GM23248 (cell line): Measurements from ENCODE around the gene CHST5. TPM values are rescaled to one million over a fixed set of nuclear protein-coding genes. Genes with fewer than 3 reads are reported as not detected.
"Not testable (repeated sequence)": the region's sequence is repeated elsewhere in the genome, so short reads cannot be mapped to it uniquely, and the experiment has no call there.

Experiments used
- DNase-seq: peaks from one replicate; pipeline ENCODE4 v3.0.0-alpha.2; 2015
- H2AFZ ChIP-seq: fragments of 200-600 bp; sonication (generic); 2 replicates; pipeline ENCODE4 v1.6.1; 2016; ENCODE audit warnings: antibody characterized with exemption
- H3F3A ChIP-seq: fragments of 200-600 bp; sonication (generic); 2 replicates; pipeline ENCODE4 v1.6.1; 2016; ENCODE audit warnings: mild to moderate bottlenecking, antibody characterized with exemption, mixed run types; ENCODE audit not compliant: insufficient read depth
- H3K27ac ChIP-seq: fragments of 200-600 bp; sonication (generic); 2 replicates; pipeline ENCODE4 v1.5.1; 2016; ENCODE audit warnings: mild to moderate bottlenecking
- H3K27me3 ChIP-seq: fragments of 200-600 bp; sonication (generic); replicated peaks from 2 replicates; pipeline ENCODE4 v1.6.1; 2016; ENCODE audit warnings: mild to moderate bottlenecking; ENCODE audit not compliant: insufficient read depth
- H3K36me3 ChIP-seq: fragments of 200-600 bp; sonication (generic); 2 replicates; pipeline ENCODE4 v1.6.1; 2016; ENCODE audit warnings: low read depth, mild to moderate bottlenecking
- H3K4me1 ChIP-seq: fragments of 200-600 bp; sonication (generic); 2 replicates; pipeline ENCODE4 v1.6.1; 2016; ENCODE audit warnings: mild to moderate bottlenecking; ENCODE audit not compliant: insufficient read depth
- H3K4me2 ChIP-seq: fragments of 200-600 bp; sonication (generic); one replicate; pipeline ENCODE4 v1.6.1; 2016; ENCODE audit warnings: mild to moderate bottlenecking; ENCODE audit not compliant: unreplicated experiment
- H3K4me3 ChIP-seq: fragments of 200-600 bp; sonication (generic); 2 replicates; pipeline ENCODE4 v1.5.1; 2016; ENCODE audit warnings: mild to moderate bottlenecking
- H3K79me2 ChIP-seq: fragments of 200-600 bp; sonication (generic); 2 replicates; pipeline ENCODE4 v1.6.1; 2016; ENCODE audit warnings: mild to moderate bottlenecking; ENCODE audit not compliant: insufficient read depth
- H3K9ac ChIP-seq: fragments of 200-600 bp; sonication (generic); 2 replicates; pipeline ENCODE4 v1.6.1; 2016; ENCODE audit warnings: mild to moderate bottlenecking
- H3K9me2 ChIP-seq: fragments of 200-600 bp; sonication (generic); 2 replicates; pipeline ENCODE4 v1.6.1; 2016; ENCODE audit warnings: mixed run types, mild to moderate bottlenecking, moderate library complexity; ENCODE audit not compliant: insufficient read depth
- H3K9me3 ChIP-seq: fragments of 200-600 bp; sonication (generic); one replicate; pipeline ENCODE4 v1.6.1; 2017; ENCODE audit warnings: low read depth
- H4K20me1 ChIP-seq: fragments of 200-600 bp; sonication (generic); 2 replicates; pipeline ENCODE4 v1.6.0; 2016; ENCODE audit not compliant: insufficient read depth
- EZH2 ChIP-seq: fragments of 200-600 bp; sonication (generic); IDR thresholded peaks from 2 replicates; pipeline ENCODE4 v1.6.1; 2018; ENCODE audit warnings: antibody characterized with exemption, mild to moderate bottlenecking; ENCODE audit not compliant: insufficient read depth, poor library complexity, severe bottlenecking
- EZH2phosphoT487 ChIP-seq: fragments of 200-600 bp; sonication (generic); IDR thresholded peaks from 2 replicates; pipeline ENCODE4 v1.6.1; 2018; ENCODE audit warnings: antibody characterized with exemption, moderate library complexity, mild to moderate bottlenecking, low read depth; ENCODE audit not compliant: insufficient read depth
- WGBS, 2 experiments: methylation state at CpG; one replicate each; pipeline ENCODE4 v1.1.6; 2015 to 2017; ENCODE audit warnings: low lambda C conversion rate in 2 of 2, low coverage in 1 of 2; ENCODE audit errors: missing lambda C conversion rate in 2 of 2; 5-methylcytosine and 5-hydroxymethylcytosine counted together
- in situ Hi-C: fragments of 300-500 bp; cut with MboI; formaldehyde crosslinking; loops from 2 replicates; pipeline ENCODE4 v1.15.0; 2020
- polyA plus RNA-seq: library from polyadenylated mRNA; unstranded; fragments of >200 nt; fragmentation: Nextera tagmentation; extraction: Ambion mirVana; gene quantifications from 2 replicates; pipeline ENCODE4 v1.2.1, GENCODE V29; 2016
- total RNA-seq: library from RNA; depleted of rRNA; stranded (reverse); fragments of >200 nt; shearing (Covaris generic); gene quantifications from 2 replicates; pipeline ENCODE4 v1.2.3, GENCODE V29; 2014

Gene CHST5
- total and polyA plus RNA-seq, 2 experiments from 2014 or later, result not detected

DNA sequence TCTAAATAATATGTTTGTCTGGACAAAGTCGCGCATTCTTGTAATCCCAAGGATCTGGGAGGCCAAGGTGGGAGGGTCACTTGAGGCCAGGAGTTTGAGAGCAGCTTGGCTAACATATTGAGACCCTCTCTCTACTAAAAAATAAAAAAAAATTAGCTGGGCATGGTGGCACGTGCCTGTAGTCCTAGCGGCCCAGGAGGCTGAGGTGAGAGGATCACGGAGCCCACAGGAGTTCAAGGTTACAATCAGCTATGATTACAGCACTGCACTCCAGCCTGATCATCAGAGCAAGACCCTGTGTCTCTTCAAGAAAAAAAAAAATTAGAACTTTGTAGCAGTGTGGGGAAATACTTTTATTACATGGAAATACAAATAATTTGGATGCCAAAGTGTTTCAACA, 34.5 kb downstream of the CHST5 start:
- in situ Hi-C loops, result no loop called here
- Histone ChIP-seq H3K9me3 (no peaks in the 10 kb centered on the region), H2AFZ (no peak overlapping the region), H3K36me3 (no peaks in the 10 kb centered on the region), H3F3A (peaks cover 8% of the 10 kb centered on the region), H3K9me2 (no peaks in the 10 kb centered on the region; the same call in 1 of the 2 replicates), H3K27me3 (no peaks in the 10 kb centered on the region; the same call in 1 of the 2 replicates), H3K27ac (no peak overlapping the region), H3K79me2 (no peaks in the 10 kb centered on the region), H3K9ac (no peak overlapping the region), H3K4me2 (no peak overlapping the region), H3K4me3 (no peak overlapping the region), H3K4me1 (peaks cover 9% of the 10 kb centered on the region), H4K20me1 (no peaks in the 10 kb centered on the region)
- no peak for DNase-seq
- TF ChIP-seq EZH2, result no peak
- TF ChIP-seq EZH2phosphoT487, result no peak
- 72 to 79% methylated on average over 5 of the region's 5 CpGs for whole genome bisulfite sequencing, 2 experiments

DNA sequence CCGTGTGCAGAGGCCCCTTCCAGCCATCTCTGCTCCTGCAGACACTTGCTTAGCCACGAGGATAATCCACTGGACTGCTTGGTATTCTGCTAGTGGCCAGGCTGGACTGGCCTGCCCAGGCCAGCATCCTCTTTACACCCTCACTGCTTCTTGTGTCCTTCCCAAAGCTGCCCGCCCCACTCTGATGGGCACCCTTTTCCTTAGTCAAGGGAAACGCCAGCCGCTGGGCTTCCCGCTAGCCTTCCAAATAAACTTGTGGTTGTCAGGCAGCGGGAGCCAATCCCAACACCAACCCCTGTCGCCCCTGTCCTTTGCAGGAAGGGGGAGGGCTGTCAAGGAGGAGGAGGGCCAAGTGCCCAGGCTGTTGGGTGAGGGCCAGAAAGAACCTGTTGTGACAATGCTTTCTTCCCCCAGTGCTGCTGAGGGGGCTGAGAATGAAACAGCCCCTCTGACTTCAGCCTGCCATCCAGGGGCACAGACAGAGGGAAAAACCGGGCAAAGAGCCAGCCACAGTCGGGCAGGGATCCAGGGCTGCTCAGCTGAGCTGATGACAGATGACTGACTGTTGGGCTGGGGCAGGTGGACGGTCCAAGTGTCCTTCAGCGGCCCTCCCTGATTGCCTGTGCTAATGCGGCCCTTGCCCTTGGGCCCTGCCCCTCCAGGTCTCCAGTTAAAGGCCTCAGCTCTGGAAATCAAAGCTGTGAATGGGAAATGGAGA, 37.1 kb downstream of the CHST5 start:
- 68 to 76% methylated on average over 10 of the region's 13 CpGs for whole genome bisulfite sequencing, 2 experiments
- H3K9me2 ChIP-seq, H3K27ac ChIP-seq, H3K9ac ChIP-seq, H3K9me3 ChIP-seq, H3K27me3 ChIP-seq, H3K79me2 ChIP-seq, H3K4me3 ChIP-seq, H2AFZ ChIP-seq, H3K4me2 ChIP-seq, H3K36me3 ChIP-seq, H3K4me1 ChIP-seq, H4K20me1 ChIP-seq, H3F3A ChIP-seq, DNase-seq: not testable (repeated sequence)
- in situ Hi-C loops, result loop anchor here (25.0 kb wide), 2 partner anchors 264 to 1689 kb away; partner anchors contain the start of genes MON1B and SYCE1L

DNA sequence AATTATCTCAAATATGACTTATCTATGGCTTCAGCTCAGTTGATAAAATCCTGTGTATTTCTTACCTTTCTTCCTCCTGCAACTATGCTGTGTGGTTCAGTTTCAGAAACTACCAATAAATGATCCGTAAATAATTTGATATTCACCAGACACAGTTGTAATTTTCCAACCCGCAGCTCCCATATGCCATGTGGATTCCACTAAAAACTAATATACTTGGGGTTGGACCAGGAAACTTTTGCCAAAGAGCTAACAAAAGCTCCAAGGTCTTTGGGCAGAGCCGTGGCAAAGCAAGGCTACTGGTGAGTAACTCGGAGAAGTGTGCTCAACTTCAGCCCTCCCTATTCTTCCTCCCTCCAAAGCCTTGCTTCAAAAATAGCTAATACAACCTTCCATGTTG, 38.4 kb downstream of the CHST5 start:
- 3 to 8% methylated on average over 4 of the region's 4 CpGs for WGBS, 2 experiments
- in situ Hi-C loops, result loop anchor here (25.0 kb wide), 2 partner anchors 265 to 1690 kb away; partner anchors contain the start of genes MON1B and SYCE1L
- Histone ChIP-seq H3K27me3 (no peaks in the 10 kb centered on the region; the same call in 1 of the 2 replicates), H3K4me3 (no peak overlapping the region), H3K27ac (no peak overlapping the region), H3F3A (no peaks in the 10 kb centered on the region), H3K9me2 (no peaks in the 10 kb centered on the region), H3K9me3 (no peaks in the 10 kb centered on the region), H3K79me2 (no peaks in the 10 kb centered on the region), H3K36me3 (no peaks in the 10 kb centered on the region), H2AFZ (no peak overlapping the region), H3K4me1 (no peaks in the 10 kb centered on the region), H3K4me2 (no peak overlapping the region), H3K9ac (no peak overlapping the region), H4K20me1 (no peaks in the 10 kb centered on the region)
- DNase-seq, result peak; percentile 30
- TF ChIP-seq EZH2 (no peak), EZH2phosphoT487 (no peak)

DNA sequence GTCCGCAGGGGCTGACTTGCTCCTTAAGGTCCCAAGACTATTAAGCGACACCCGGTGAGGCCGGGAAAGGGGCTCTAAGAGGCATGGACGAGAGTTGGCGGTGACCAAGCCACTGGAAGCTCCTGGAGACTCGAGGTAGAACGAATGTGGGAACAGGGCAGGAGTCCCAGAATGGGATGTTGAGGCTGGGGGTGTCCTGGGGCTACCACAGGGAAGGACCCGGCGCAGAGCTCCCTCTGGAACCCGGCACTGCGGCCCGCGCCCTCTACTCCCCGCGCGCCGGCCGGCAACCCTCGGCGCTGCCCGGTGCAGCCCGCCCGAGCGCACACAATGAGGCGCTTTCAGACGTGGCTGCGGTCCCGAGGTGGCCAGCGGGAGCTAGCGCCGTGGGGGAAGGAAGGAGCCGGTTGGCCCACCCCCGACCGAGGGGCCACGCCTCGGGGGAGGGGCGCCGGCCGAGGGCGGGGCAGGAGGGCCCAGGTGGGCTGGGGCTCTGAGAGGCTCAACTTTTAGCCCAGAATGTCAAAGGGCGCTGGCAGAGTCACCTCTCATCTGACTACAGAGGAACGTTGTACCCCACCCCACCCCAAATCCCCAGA, 40.7 kb downstream of the CHST5 start, which contains the start of gene CHST6:
Gene CHST6, minus strand, starts transcription at position 366 of the 599 bp plus-strand sequence. CDS start 15,613 bp downstream, outside the sequence.
- Histone ChIP-seq H3K79me2 (no peaks in the 10 kb centered on the region), H3K27ac (no peak within 1 kb of the TSS), H3F3A (no peaks in the 10 kb centered on the region), H3K4me2 (peak within 1 kb of the TSS; percentile 74), H3K4me3 (peak within 1 kb of the TSS; percentile 65), H3K9ac (peak within 1 kb of the TSS; percentile 33; the same call in 1 of the 2 replicates), H3K4me1 (no peaks in the 10 kb centered on the region), H4K20me1 (no peaks in the 10 kb centered on the region), H2AFZ (peak within 1 kb of the TSS; percentile 78), H3K9me2 (no peaks in the 10 kb centered on the region), H3K27me3 (no peaks in the 10 kb centered on the region; the same call in 1 of the 2 replicates), H3K36me3 (no peaks in the 10 kb centered on the region), H3K9me3 (no peaks in the 10 kb centered on the region)
- DNase-seq, result peak; percentile 54
- no peak for TF ChIP-seq EZH2
- TF ChIP-seq EZH2phosphoT487, result no peak
- WGBS, 2 experiments, result 4 to 5% methylated on average over 28 to 33 of the region's 43 CpGs
- in situ Hi-C loops, result loop anchor here (25.0 kb wide), 2 partner anchors 267 to 1692 kb away; partner anchors contain the start of genes MON1B and SYCE1L
